Activated naive CD8-positive, alpha-beta T cell treated with anti-CD3 and anti-CD28 coated beads for 36 hours (primary cell): ENCODE data around the gene HS3ST5. TPM values are rescaled to one million over a fixed set of nuclear protein-coding genes. Genes with fewer than 3 reads are reported as not detected.
"Not testable (repeated sequence)": the region's sequence is repeated elsewhere in the genome, so short reads cannot be mapped to it uniquely, and the experiment has no call there.

Experiments used
- DNase-seq: peaks from one replicate; pipeline ENCODE4 v3.0.0; 2021
- H3K27ac Mint-ChIP-seq: one replicate; pipeline ENCODE4 v1.8.0; 2022; ENCODE audit warnings: mild to moderate bottlenecking, moderate library complexity, mixed read lengths
- H3K27me3 Mint-ChIP-seq: one replicate; pipeline ENCODE4 v1.8.0; 2022; ENCODE audit warnings: mild to moderate bottlenecking, mixed read lengths
- H3K36me3 Mint-ChIP-seq: one replicate; pipeline ENCODE4 v1.8.0; 2021; ENCODE audit warnings: mild to moderate bottlenecking, mixed read lengths
- H3K4me1 Mint-ChIP-seq: one replicate; pipeline ENCODE4 v1.8.0; 2021; ENCODE audit warnings: mixed read lengths
- H3K4me3 Mint-ChIP-seq: one replicate; pipeline ENCODE4 v1.8.0; 2022; ENCODE audit warnings: mild to moderate bottlenecking, moderate library complexity, mixed read lengths
- H3K9me3 Mint-ChIP-seq: one replicate; pipeline ENCODE4 v1.8.0; 2022; ENCODE audit warnings: mixed read lengths
- total RNA-seq, 2 experiments: library from RNA; stranded (reverse); gene quantifications; one replicate each; pipeline ENCODE4 v1.2.3, GENCODE V29; 2021

Gene HS3ST5
- total RNA-seq, 2 experiments from 2014 or later: not detected

DNA sequence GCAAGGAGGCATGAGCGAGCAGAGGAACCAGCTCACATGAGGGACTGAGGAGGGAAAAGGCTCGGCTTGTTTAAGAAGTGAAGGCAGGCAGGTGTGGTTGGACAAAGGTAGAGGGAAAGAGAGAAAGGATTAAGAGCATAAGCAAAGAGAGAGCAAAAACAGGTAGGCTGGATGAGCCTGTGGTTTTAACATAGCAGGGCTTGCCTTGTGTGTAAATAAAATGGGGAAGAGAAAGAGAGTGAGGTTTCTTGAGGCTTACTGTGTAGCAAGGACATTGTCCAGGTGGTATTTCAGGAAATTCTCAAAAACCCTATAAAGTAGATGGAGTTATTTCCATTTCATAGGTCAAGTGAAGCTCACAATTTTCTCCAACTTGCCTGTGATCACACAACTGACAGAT is 278.0 kb downstream of the HS3ST5 start:
- Mint-ChIP-seq H3K27ac (no peak overlapping the region), H3K27me3 (peaks cover 17% of the 10 kb centered on the region), H3K4me3 (no peak overlapping the region), H3K9me3 (no peaks in the 10 kb centered on the region), H3K4me1 (no peaks in the 10 kb centered on the region), H3K36me3 (no peaks in the 10 kb centered on the region)
- DNase-seq: no peak

DNA sequence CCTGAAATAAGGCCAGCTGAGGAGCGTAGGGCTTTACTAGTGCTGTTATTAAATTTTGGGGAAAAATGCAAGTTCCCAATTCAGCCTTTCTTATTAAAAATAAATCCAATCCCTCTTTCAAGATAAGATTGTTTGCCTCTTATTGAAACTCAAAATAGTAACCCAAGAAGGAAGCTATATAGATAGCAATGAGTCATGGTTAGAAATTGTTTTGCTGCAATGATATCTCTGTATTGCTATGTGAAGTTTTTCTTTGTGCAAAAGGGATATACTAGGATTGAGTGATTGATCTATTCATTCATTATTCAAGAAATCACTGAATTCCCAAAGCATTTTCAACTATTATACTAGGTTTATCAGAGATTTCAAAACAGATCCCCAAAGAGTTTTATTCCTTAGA is 278.9 kb downstream of the HS3ST5 start:
- no peaks in the 10 kb centered on the region for H3K4me1 Mint-ChIP-seq
- H3K27me3 Mint-ChIP-seq: peaks cover 17% of the 10 kb centered on the region
- H3K4me3 Mint-ChIP-seq: no peak overlapping the region
- DNase-seq: no peak
- no peaks in the 10 kb centered on the region for H3K9me3 Mint-ChIP-seq
- no peak overlapping the region for H3K27ac Mint-ChIP-seq
- no peaks in the 10 kb centered on the region for H3K36me3 Mint-ChIP-seq

DNA sequence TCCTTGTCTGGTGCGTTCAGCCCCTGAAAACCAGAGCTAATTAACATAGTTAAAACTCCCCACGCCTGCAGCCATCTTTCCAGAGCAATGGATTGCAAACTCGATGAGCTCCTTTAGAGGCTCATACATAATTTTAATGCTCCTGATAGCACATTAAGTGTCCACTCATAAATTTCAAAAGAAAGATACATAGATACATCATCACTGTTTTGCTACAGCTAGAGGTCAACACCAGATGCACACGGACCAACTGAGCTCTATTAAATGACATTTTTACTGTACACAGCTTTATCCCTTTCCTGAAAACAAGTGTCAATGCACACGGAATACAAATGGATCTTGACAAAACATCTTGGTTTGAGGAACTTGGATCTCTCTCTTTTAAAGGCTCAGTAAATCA is 280.6 kb downstream of the HS3ST5 start:
- H3K27ac Mint-ChIP-seq: no peak overlapping the region
- H3K4me3 Mint-ChIP-seq: no peak overlapping the region
- no peaks in the 10 kb centered on the region for H3K9me3 Mint-ChIP-seq
- no peaks in the 10 kb centered on the region for H3K36me3 Mint-ChIP-seq
- H3K4me1 Mint-ChIP-seq: no peaks in the 10 kb centered on the region
- DNase-seq: no peak
- peaks cover 17% of the 10 kb centered on the region for H3K27me3 Mint-ChIP-seq

DNA sequence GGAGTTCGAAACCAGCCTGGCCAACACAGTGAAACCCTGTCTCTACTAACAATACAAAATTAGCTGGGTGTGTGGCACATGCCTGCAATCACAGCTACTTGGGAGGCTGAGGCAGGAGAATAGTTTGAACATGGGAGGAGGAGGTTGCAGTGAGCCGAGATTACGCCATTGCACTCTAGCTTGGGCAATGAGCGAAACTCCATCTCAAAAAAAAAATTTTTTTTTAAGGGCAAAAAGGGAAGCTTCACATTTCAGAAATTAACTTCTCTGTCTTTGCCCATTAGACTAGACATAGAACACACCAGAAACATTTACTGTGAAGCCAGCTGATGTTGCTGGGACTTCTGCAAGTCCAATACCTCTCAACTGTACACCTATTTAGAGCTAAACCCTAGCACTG is 281.1 kb downstream of the HS3ST5 start:
- Mint-ChIP-seq H3K27ac (no peak overlapping the region), H3K9me3 (no peaks in the 10 kb centered on the region), H3K36me3 (no peaks in the 10 kb centered on the region), H3K27me3 (peaks cover 14% of the 10 kb centered on the region), H3K4me3 (no peak overlapping the region), H3K4me1 (no peaks in the 10 kb centered on the region)
- DNase-seq: no peak

DNA sequence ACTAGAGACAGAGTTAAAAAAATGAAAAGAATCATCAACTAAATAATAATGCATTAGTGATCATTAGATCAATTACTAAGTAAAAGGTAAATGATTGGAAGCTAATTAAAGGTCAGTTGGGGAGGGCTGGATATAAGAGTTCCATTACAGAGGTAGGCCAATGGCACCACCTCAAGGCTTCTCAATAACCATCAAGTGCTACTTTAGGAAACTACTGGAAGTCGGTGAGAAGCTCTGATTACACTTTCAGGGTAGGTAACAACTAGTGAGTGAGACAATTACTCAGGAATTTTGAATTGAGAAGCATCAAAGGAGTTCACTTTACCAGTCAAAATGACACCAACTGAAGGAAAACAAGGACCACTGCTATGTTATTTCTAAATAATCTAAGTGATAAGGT is 281.7 kb downstream of the HS3ST5 start:
- no peak for DNase-seq
- no peaks in the 10 kb centered on the region for H3K4me1 Mint-ChIP-seq
- no peaks in the 10 kb centered on the region for H3K36me3 Mint-ChIP-seq
- H3K4me3 Mint-ChIP-seq: no peak overlapping the region
- H3K9me3 Mint-ChIP-seq: no peaks in the 10 kb centered on the region
- peaks cover 13% of the 10 kb centered on the region for H3K27me3 Mint-ChIP-seq
- no peak overlapping the region for H3K27ac Mint-ChIP-seq

DNA sequence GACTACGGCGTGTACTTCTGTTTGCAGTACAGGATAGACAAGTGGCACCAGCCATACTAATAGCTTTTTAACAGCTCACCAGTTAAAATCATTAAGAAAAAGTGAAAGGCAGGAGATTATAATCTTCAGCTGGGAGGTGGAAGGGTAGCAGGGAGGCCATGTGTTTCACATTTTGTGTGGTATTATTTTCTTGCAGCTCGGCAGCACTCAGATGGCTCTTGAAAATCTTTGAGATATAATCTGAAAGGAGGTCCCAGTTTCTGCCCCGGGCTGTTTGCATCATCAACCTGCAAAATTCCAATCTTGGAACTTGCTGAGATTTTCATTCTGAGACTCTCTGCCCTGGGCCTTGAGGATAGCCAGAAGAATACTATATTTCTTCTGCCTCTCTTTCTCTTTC is 284.4 kb downstream of the HS3ST5 start:
- Mint-ChIP-seq H3K4me1 (no peaks in the 10 kb centered on the region), H3K27me3 (peaks cover 17% of the 10 kb centered on the region), H3K9me3 (no peaks in the 10 kb centered on the region), H3K36me3 (no peaks in the 10 kb centered on the region), H3K27ac (no peak overlapping the region), H3K4me3 (no peak overlapping the region)
- DNase-seq: no peak

DNA sequence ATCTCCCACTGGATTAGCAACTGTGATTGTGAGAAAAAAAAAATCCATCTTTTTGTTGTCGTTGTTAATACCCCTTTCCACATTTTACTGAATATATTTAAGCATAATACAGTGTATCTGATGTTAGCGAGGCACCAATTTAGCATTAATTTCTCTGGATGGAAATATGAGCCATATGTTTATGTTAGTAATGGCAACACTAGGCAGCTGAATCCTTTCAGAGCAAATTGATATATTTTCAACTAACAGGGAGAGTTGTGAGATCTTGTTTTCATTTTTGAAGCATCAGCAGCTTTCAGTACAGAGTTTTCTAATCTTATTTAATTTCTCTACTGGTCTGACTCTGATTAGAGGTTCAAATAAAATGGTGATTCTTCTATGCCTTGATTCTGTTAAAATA is 287.1 kb downstream of the HS3ST5 start:
- H3K4me1 Mint-ChIP-seq: no peaks in the 10 kb centered on the region
- H3K36me3 Mint-ChIP-seq: no peaks in the 10 kb centered on the region
- DNase-seq: no peak
- H3K9me3 Mint-ChIP-seq: no peaks in the 10 kb centered on the region
- no peak overlapping the region for H3K4me3 Mint-ChIP-seq
- H3K27me3 Mint-ChIP-seq: peaks cover 10% of the 10 kb centered on the region
- H3K27ac Mint-ChIP-seq: no peak overlapping the region

DNA sequence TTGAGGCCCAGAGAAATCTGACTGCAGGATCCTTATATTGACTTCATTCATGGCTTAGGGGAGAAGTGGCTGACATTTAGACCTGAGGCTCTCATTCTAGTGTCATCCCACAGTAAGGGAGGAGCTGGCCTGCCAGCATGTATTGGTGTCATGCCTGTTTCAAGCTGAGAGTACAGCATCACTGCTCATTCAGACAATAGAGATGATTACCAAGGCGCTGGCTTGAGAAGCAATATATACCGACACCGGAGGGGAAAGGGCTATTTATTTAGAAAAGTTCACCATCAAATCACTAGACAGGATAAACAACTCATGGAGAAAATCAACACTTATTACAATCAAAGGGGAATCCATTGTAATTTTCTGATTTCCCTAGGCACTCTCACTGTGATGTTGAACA is 287.5 kb downstream of the HS3ST5 start:
- Mint-ChIP-seq H3K9me3 (no peaks in the 10 kb centered on the region), H3K27me3 (peaks cover 6% of the 10 kb centered on the region), H3K4me1 (no peaks in the 10 kb centered on the region), H3K36me3 (no peaks in the 10 kb centered on the region), H3K4me3 (no peak overlapping the region), H3K27ac (no peak overlapping the region)
- DNase-seq: no peak

DNA sequence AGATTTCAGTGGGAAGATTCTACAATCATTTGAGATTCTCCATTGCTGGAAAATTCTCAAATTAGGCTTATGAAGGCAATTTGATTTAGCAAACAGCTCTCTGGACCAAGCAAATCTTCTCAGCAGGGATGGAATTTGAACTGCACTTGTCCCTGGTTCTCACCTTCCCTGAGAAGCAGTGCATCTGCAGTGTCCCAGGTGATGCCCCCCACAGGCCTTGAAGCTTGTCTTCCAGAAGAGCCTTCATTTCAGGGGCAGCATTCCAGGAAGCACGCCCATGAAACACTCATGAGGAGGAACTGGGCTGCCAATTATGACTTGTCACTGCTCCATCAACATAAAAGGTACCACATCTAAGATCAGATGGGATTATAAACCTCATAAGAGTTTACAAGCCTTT is 289.0 kb downstream of the HS3ST5 start:
- Mint-ChIP-seq H3K27me3 (peaks cover 5% of the 10 kb centered on the region), H3K9me3 (no peaks in the 10 kb centered on the region)

DNA sequence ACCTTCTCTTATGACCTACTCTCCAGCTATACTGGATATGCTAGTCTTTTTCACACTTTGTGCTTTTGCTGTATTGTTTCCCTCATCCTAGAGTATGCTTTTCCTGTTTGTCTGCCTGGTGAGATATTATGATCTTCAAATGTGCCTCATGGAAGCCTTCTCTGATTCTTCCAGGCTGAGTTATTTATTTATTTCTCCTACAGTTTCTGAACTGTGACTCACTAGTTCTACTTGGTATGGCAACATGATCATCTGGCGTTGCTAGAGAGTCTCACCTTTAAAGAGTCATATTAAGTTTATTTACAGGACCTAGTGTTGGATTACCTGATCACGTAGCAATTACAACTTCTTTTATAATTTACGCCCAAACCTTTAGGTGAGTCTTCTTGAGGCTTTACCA is 290.7 kb downstream of the HS3ST5 start:
- no peaks in the 10 kb centered on the region for H3K4me1 Mint-ChIP-seq
- DNase-seq: no peak
- H3K9me3 Mint-ChIP-seq: no peaks in the 10 kb centered on the region
- no peak overlapping the region for H3K27ac Mint-ChIP-seq
- H3K36me3 Mint-ChIP-seq: no peaks in the 10 kb centered on the region
- no peak overlapping the region for H3K4me3 Mint-ChIP-seq
- H3K27me3 Mint-ChIP-seq: peaks cover 5% of the 10 kb centered on the region

More for the DNA sequence above, 289.0 kb downstream of the HS3ST5 start:
- Mint-ChIP-seq H3K4me1 (no peaks in the 10 kb centered on the region), H3K4me3 (no peak overlapping the region), H3K36me3 (no peaks in the 10 kb centered on the region), H3K27ac (no peak overlapping the region)
- no peak for DNase-seq

DNA sequence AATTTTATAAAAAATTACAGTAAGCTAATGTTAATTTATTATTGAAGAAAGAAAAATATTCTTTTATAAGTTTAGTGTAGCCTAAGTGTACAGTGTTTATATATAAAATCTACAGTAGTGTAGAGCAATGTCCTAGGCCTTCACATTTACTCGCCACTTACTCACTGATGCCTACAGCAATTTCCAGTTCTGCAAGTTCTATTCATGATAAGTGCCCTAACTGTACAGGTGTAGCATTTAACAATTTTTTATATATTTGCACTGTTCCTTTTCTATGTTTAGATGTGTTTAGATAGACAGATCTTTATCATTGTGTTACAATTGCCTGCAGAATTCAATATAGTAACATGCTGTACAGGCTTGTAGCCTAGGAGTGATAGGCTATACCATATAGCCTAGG is 291.8 kb downstream of the HS3ST5 start:
- Mint-ChIP-seq H3K4me3 (no peak overlapping the region), H3K4me1 (no peaks in the 10 kb centered on the region), H3K36me3 (no peaks in the 10 kb centered on the region), H3K9me3 (no peaks in the 10 kb centered on the region), H3K27me3 (peaks cover 5% of the 10 kb centered on the region), H3K27ac (no peak overlapping the region)
- no peak for DNase-seq

DNA sequence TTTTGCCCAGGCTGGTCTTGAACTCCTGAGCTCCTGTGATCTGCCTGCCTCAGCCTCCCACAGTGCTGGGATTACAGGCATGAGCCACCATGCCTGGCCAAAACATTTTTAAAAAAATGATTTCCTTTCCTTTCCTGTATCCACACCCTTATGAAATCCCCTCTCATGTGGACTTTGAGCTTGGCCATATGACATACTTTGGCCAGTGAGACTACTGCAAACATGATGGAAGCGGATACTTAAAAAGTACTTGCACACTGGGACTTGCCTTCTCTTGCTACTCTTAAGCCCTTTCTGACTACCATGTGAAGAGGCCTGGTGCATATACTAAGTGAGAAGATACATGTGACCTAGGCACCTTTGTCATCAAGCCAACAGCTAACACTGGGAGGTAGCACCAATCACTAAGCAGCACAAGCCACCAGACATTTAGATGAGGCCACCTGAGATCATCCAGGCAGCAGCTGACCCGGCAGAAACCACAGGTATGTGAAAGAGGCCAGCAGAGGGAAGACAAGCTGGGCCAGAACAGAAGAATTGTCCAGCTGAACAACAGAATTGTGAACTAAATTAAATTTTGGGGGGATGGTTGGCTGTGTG is 293.4 kb downstream of the HS3ST5 start:
- Mint-ChIP-seq H3K4me3 (no peak overlapping the region), H3K36me3 (no peaks in the 10 kb centered on the region), H3K4me1 (no peaks in the 10 kb centered on the region), H3K27me3 (no peaks in the 10 kb centered on the region), H3K9me3 (no peaks in the 10 kb centered on the region), H3K27ac (no peak overlapping the region)
- DNase-seq: no peak

DNA sequence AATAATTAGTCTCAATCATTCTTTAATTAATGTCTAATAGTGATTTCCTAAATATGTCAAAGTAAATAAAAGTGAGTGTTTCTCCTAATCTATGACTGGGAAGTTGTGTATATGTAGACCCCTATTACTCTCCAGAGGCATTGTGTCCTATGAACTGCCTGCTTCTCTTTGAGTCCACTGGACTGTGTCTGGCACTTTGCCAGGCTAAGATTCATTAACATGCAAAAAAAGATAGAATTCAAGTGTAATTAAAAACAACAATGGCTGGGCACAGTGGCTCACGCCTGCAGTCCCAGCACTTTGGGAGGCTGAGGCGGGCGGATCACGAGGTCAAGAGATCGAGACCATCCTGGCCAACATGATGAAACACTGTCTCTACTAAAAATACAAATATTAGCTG is 298.3 kb downstream of the HS3ST5 start:
- H3K27ac Mint-ChIP-seq, H3K36me3 Mint-ChIP-seq, H3K9me3 Mint-ChIP-seq, H3K27me3 Mint-ChIP-seq, H3K4me1 Mint-ChIP-seq, DNase-seq, H3K4me3 Mint-ChIP-seq: not testable (repeated sequence)

DNA sequence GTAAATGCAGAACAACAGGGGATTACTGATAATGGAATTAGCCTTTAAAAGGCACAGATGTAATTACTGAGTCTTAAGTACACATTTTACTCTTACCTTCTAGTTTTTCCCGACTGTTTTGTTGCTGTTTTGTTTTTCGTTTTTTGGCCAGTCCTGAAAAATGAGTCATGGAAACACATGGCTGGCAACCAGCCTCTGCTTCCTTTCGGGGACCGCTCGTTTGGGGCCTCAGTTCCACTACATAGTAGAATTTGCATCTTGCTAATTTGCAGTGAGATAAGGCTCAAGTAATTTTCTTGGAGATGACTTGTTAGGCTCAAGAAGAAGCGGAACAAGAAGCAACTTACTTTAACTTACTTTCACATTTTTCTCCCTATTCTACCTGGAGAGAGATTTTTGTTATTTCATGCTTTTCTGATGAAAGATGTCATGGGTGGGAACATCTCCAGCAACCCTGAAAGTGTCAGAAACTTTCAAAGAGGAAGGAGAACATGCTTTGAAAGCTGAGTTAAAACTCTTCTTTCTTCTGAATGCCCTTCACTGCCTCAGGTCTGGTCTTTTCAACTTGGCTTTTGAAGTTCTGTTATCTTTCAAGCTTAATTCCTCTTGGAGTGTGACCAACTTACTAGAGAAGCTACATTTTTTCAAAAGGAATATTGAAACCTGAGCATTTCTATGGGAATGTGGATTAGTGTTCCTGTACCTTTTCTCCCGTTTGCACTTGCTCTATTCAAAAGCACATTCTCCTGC is 300.4 kb downstream of the HS3ST5 start:
- Mint-ChIP-seq H3K4me3 (no peak overlapping the region), H3K4me1 (no peaks in the 10 kb centered on the region), H3K27me3 (no peaks in the 10 kb centered on the region), H3K9me3 (no peaks in the 10 kb centered on the region), H3K27ac (no peak overlapping the region), H3K36me3 (no peaks in the 10 kb centered on the region)
- no peak for DNase-seq

DNA sequence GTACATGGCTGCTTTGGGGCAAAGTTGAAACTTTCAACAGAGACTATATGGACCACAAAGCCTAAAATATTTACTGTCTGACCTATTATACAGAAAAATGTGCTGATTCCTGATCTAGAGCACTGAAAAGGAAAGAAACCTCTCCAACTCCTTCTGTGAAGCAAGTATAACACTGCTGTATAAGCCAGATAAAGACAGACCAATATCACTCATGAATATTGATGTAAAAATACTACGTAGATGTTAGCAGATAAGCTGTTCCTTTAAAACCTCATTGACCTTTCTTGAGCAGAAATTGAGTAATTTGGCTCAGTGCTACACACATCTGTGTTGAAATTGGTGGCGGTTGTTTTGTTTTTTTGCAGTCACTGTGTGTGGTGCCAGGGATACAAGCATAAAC is 302.0 kb downstream of the HS3ST5 start:
- DNase-seq: no peak
- H3K4me1 Mint-ChIP-seq: no peaks in the 10 kb centered on the region
- no peak overlapping the region for H3K27ac Mint-ChIP-seq
- H3K9me3 Mint-ChIP-seq: no peaks in the 10 kb centered on the region
- H3K4me3 Mint-ChIP-seq: no peak overlapping the region
- no peaks in the 10 kb centered on the region for H3K36me3 Mint-ChIP-seq
- H3K27me3 Mint-ChIP-seq: peaks cover 4% of the 10 kb centered on the region

DNA sequence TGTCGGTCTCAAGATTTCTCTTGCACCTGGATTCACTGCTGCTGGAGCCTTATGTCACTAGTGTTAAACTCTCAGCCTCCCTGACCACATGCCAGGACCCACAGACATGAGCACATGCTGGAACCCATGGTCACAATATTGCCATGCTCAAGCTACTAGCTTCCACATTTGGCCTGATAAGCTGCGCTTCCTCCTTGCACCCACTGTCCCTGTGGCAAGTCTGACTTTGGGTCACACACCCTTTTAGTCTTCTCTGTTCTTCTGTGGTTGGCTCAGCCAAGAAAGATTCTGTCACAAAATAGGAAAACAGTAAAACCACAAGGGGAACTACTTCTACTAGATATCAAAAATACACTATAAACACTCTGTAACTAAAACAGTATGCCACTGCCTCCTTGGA is 303.0 kb downstream of the HS3ST5 start:
- Mint-ChIP-seq H3K27ac (no peak overlapping the region), H3K9me3 (peaks cover 4% of the 10 kb centered on the region), H3K4me3 (no peak overlapping the region), H3K27me3 (peaks cover 5% of the 10 kb centered on the region), H3K4me1 (no peaks in the 10 kb centered on the region), H3K36me3 (no peaks in the 10 kb centered on the region)
- no peak for DNase-seq
